Measurements from ENCODE around the gene SLC35A3. TPM values are rescaled to one million over a fixed set of nuclear protein-coding genes. Genes with fewer than 3 reads are reported as not detected.
A peak's percentile ranks its signal among the peaks of the same experiment; 100 is the strongest.
"Not testable (repeated sequence)": the region's sequence is repeated elsewhere in the genome, so short reads cannot be mapped to it uniquely, and the experiment has no call there.

Gene SLC35A3
- polyA plus RNA-seq, 1 donor: 41.7 TPM

GRCh38 chr1:100034470-100034869 is 64.7 kb downstream of the SLC35A3 start:
- DNase-seq: peak; percentile 38

- DNase-seq: no peak
These were observed 65.4 kb downstream of the SLC35A3 start for GRCh38 chr1:100035214-100035613.

- DNase-seq: peak; percentile 22
These were observed 67.2 kb downstream of the SLC35A3 start for GRCh38 chr1:100036718-100037655.

GRCh38 chr1:100037656-100037926 is 67.8 kb downstream of the SLC35A3 start:
- no peak for DNase-seq

GRCh38 chr1:100037927-100038659 is 68.3 kb downstream of the SLC35A3 start:
- peak; percentile 87 for DNase-seq

- DNase-seq: peak; percentile 60
These were observed 69.0 kb downstream of the SLC35A3 start for GRCh38 chr1:100038660-100039287.

- DNase-seq: peak; percentile 6
These were observed 69.8 kb downstream of the SLC35A3 start for GRCh38 chr1:100039591-100039990.

- DNase-seq: no peak
These were observed 75.4 kb downstream of the SLC35A3 start for GRCh38 chr1:100045206-100045605.

GRCh38 chr1:100047235-100047708 is 77.5 kb downstream of the SLC35A3 start:
- DNase-seq: not testable (repeated sequence)

- DNase-seq: no peak
These were observed 80.3 kb downstream of the SLC35A3 start for GRCh38 chr1:100050139-100050538.

- DNase-seq: no peak
These were observed 81.6 kb downstream of the SLC35A3 start for GRCh38 chr1:100051401-100051800.

GRCh38 chr1:100051893-100052292 is 82.1 kb downstream of the SLC35A3 start:
- no peak for DNase-seq

- DNase-seq: no peak
These were observed 83.3 kb downstream of the SLC35A3 start for GRCh38 chr1:100053119-100053518.

GRCh38 chr1:100053727-100054126 is 83.9 kb downstream of the SLC35A3 start:
- DNase-seq: no peak

GRCh38 chr1:100061681-100062080 is 91.9 kb downstream of the SLC35A3 start:
- no peak for DNase-seq

- DNase-seq: no peak
These were observed 95.6 kb downstream of the SLC35A3 start for GRCh38 chr1:100065183-100065968.

GRCh38 chr1:100065969-100066227 is 96.1 kb downstream of the SLC35A3 start:
- DNase-seq: no peak

GRCh38 chr1:100070201-100070939 is 100.6 kb downstream of the SLC35A3 start:
- no peak for DNase-seq

GRCh38 chr1:100073531-100073930 is 103.7 kb downstream of the SLC35A3 start:
- DNase-seq: no peak

- no peak for DNase-seq
These were observed 105.0 kb downstream of the SLC35A3 start for GRCh38 chr1:100074604-100075395.

- DNase-seq: no peak
These were observed 106.0 kb downstream of the SLC35A3 start for GRCh38 chr1:100075773-100076172.

Data from left kidney (tissue), 2 donors.